PC-9 (cell line): ENCODE measurements around the gene CLDN11. TPM values are rescaled to one million over a fixed set of nuclear protein-coding genes. Genes with fewer than 3 reads are reported as not detected.
A peak's percentile ranks its signal among the peaks of the same experiment; 100 is the strongest.

Experiments used
- BruUV-seq: library from RNA; stranded (reverse); fragments of 400-500 nt; replicated peaks from 2 replicates; lab custom pipeline; 2021; lab: Mats Ljungman, UMichigan
- CTCF ChIA-PET: fragments of 300-600 bp; sonication (Branson Sonifier 250); formaldehyde crosslinking; loops from one replicate; lab custom pipeline; 2022; ENCODE audit warnings: antibody characterized with exemption; lab: Charles Lee
- POLR2A ChIA-PET: fragments of 300-600 bp; sonication (Branson Sonifier 250); formaldehyde crosslinking; loops from one replicate; lab custom pipeline; 2022; ENCODE audit warnings: antibody characterized with exemption; ENCODE audit not compliant: unreplicated experiment; lab: Charles Lee
- DNase-seq, 2 experiments: peaks; one replicate each; pipeline versions ENCODE4 v3.0.0 to v3.0.0-alpha.2; 2015 to 2022; ENCODE audit warnings: mixed read lengths in 1 of 2
- H2AFZ ChIP-seq: fragments of 200-600 bp; sonication (generic); 2 replicates; pipeline ENCODE4 v1.8.1; 2017; ENCODE audit warnings: antibody characterized with exemption
- H3F3A ChIP-seq: fragments of 200-600 bp; sonication (generic); 2 replicates; pipeline ENCODE4 v1.8.1; 2017; ENCODE audit warnings: antibody characterized with exemption, mild to moderate bottlenecking, low read depth; ENCODE audit not compliant: insufficient read depth
- H3K27ac ChIP-seq: fragments of 200-600 bp; sonication (generic); 2 replicates; pipeline ENCODE4 v1.6.1; 2016; ENCODE audit warnings: mixed run types
- H3K27me3 ChIP-seq: fragments of 200-600 bp; sonication (generic); 2 replicates; pipeline ENCODE4 v1.6.1; 2016; ENCODE audit warnings: low read depth, mixed run types; ENCODE audit not compliant: insufficient read depth
- H3K36me3 ChIP-seq: fragments of 200-600 bp; sonication (generic); 2 replicates; pipeline ENCODE4 v1.6.1; 2016; ENCODE audit warnings: low read depth, mixed run types
- H3K4me1 ChIP-seq: fragments of 200-600 bp; sonication (generic); replicated peaks from 2 replicates; pipeline ENCODE4 v1.6.1; 2016; ENCODE audit warnings: mixed run types; ENCODE audit not compliant: insufficient read depth
- H3K4me2 ChIP-seq: fragments of 200-600 bp; sonication (generic); 2 replicates; pipeline ENCODE4 v1.6.1; 2017; ENCODE audit warnings: mixed run types
- H3K4me3 ChIP-seq: fragments of 200-600 bp; sonication (generic); 2 replicates; pipeline ENCODE4 v1.6.1; 2016; ENCODE audit warnings: mixed run types
- H3K79me2 ChIP-seq: fragments of 200-600 bp; sonication (generic); 2 replicates; pipeline ENCODE4 v1.6.1; 2017; ENCODE audit warnings: low read depth, mixed run types
- H3K9me2 ChIP-seq: fragments of 200-600 bp; sonication (generic); 2 replicates; pipeline ENCODE4 v1.8.1; 2017; ENCODE audit warnings: mild to moderate bottlenecking; ENCODE audit not compliant: insufficient read depth
- H3K9me3 ChIP-seq: fragments of 200-600 bp; sonication (generic); 2 replicates; pipeline ENCODE4 v1.8.1; 2016; ENCODE audit warnings: low read depth; ENCODE audit not compliant: insufficient read depth
- H4K20me1 ChIP-seq: fragments of 200-600 bp; sonication (generic); 2 replicates; pipeline ENCODE4 v1.8.1; 2017; ENCODE audit not compliant: insufficient read depth
- CTCF ChIP-seq: fragments of 200-600 bp; sonication (generic); conservative IDR thresholded peaks from 2 replicates; pipeline ENCODE4 v1.6.1; 2017; ENCODE audit warnings: mixed run types, antibody characterized with exemption, mild to moderate bottlenecking, moderate library complexity
- EZH2 ChIP-seq: fragments of 200-600 bp; sonication (generic); IDR thresholded peaks from 2 replicates; pipeline ENCODE4 v1.8.0; 2017; ENCODE audit warnings: antibody characterized with exemption, low read depth
- intact Hi-C: fragments of 100-400 bp; cut with micrococcal nuclease; formaldehyde crosslinking; loops from one replicate; pipeline ENCODE4 v1.10.0; 2022; ENCODE audit not compliant: unreplicated experiment
- total RNA-seq: library from RNA; stranded (reverse); gene quantifications from 2 replicates; pipeline ENCODE4 v1.2.3, GENCODE V29; 2021

CLDN11 gene
- total RNA-seq, 1 experiment from 2014 or later, result 1.4 TPM

- Histone ChIP-seq H4K20me1 (no peaks in the 10 kb centered on the region), H3K9me2 (no peaks in the 10 kb centered on the region; the same call in 1 of the 2 replicates), H3F3A (peaks cover 6% of the 10 kb centered on the region), H3K36me3 (no peaks in the 10 kb centered on the region), H3K4me3 (no peak overlapping the region), H3K4me2 (no peak overlapping the region), H3K9me3 (no peaks in the 10 kb centered on the region), H2AFZ (no peak overlapping the region), H3K27ac (no peak overlapping the region), H3K4me1 (no peaks in the 10 kb centered on the region), H3K27me3 (no peaks in the 10 kb centered on the region), H3K79me2 (no peaks in the 10 kb centered on the region)
- ChIA-PET POLR2A (no interaction called here), CTCF (no interaction called here)
- DNase-seq, result no peak
- BruUV-seq, result no TSS peak
- TF ChIP-seq CTCF (no peak), EZH2 (no peak)
- intact Hi-C loops, result no loop called here
These were observed 13.6 kb upstream of the CLDN11 start for GRCh38 chr3:170405101-170405500.

- no TSS peak for BruUV-seq
- CTCF ChIA-PET, result interaction anchor here (0.6 to 3.0 kb wide), 3 partner anchors 33 to 438 kb away, joined by 4 to 11 read pairs (median 5); no protein-coding TSS in a partner anchor
- H4K20me1 ChIP-seq, result no peaks in the 10 kb centered on the region
- no peaks in the 10 kb centered on the region for H3K9me2 ChIP-seq
- H3K4me3 ChIP-seq, result no peak overlapping the region
- no peak overlapping the region for H2AFZ ChIP-seq
- H3K9me3 ChIP-seq, result no peaks in the 10 kb centered on the region
- POLR2A ChIA-PET, result no interaction called here
- no peaks in the 10 kb centered on the region for H3K4me1 ChIP-seq
- H3K79me2 ChIP-seq, result no peaks in the 10 kb centered on the region
- no peaks in the 10 kb centered on the region for H3K27me3 ChIP-seq
- H3F3A ChIP-seq, result 0 out of 2 replicates have a peak, but pooled peaks cover 3% of the 10 kb centered on the region
- no peak overlapping the region for H3K27ac ChIP-seq
- peak; percentile 76 for TF ChIP-seq CTCF
- TF ChIP-seq EZH2, result no peak
- no peak for DNase-seq
- H3K36me3 ChIP-seq, result no peaks in the 10 kb centered on the region
- H3K4me2 ChIP-seq, result no peak overlapping the region
- intact Hi-C loops, result loop anchor here (1.0 to 10.0 kb wide), 6 partner anchors 100 to 548 kb away; partner anchors contain the start of gene GPR160
These were observed 8.1 kb upstream of the CLDN11 start for GRCh38 chr3:170410428-170411029.

- H3K36me3 ChIP-seq, result no peaks in the 10 kb centered on the region
- POLR2A ChIA-PET, result interaction anchor here (1.0 kb wide), 1 partner anchor 276 kb away, joined by 7 read pairs; no protein-coding TSS in a partner anchor
- 0 out of 2 replicates have a peak, but pooled peaks cover 3% of the 10 kb centered on the region for H3F3A ChIP-seq
- no peak overlapping the region for H3K4me2 ChIP-seq
- no peaks in the 10 kb centered on the region for H3K4me1 ChIP-seq
- no peak overlapping the region for H2AFZ ChIP-seq
- DNase-seq, result no peak
- H4K20me1 ChIP-seq, result no peaks in the 10 kb centered on the region
- H3K27me3 ChIP-seq, result no peaks in the 10 kb centered on the region
- CTCF ChIA-PET, result interaction anchor here (0.5 to 3.6 kb wide), 8 partner anchors 94 to 435 kb away, joined by 3 to 97 read pairs (median 6); no protein-coding TSS in a partner anchor
- TF ChIP-seq EZH2, result no peak
- no peak for TF ChIP-seq CTCF
- H3K4me3 ChIP-seq, result no peak overlapping the region
- intact Hi-C loops, result loop anchor here (1.0 to 10.0 kb wide), 5 partner anchors 159 to 650 kb away; partner anchors contain the start of gene GPR160
- H3K9me3 ChIP-seq, result no peaks in the 10 kb centered on the region
- no peak overlapping the region for H3K27ac ChIP-seq
- no peaks in the 10 kb centered on the region for H3K9me2 ChIP-seq
- no peaks in the 10 kb centered on the region for H3K79me2 ChIP-seq
- BruUV-seq, result no TSS peak
These were observed 5.4 kb upstream of the CLDN11 start for GRCh38 chr3:170413291-170413690.
